Breast epithelium (tissue), 3 donors: ENCODE measurements around the gene DRG2.

Experiments used
- CTCF ChIP-seq, 3 donors: fragments of 450-650 bp; IDR thresholded peaks; one replicate each; pipeline ENCODE4 v1.5.1; 2016 to 2017; ENCODE audit warnings: antibody characterized with exemption in 3 of 3, mild to moderate bottlenecking in 3 of 3, moderate library complexity in 3 of 3
- POLR2A ChIP-seq: fragments of 450-650 bp; IDR thresholded peaks from one replicate; pipeline ENCODE4 v1.6.1; 2016; ENCODE audit warnings: antibody characterized with exemption, mild to moderate bottlenecking, moderate library complexity

GRCh38 chr17:18070861-18071340 is 16.8 kb upstream of the DRG2 start:
- TF ChIP-seq POLR2A = no peak
- TF ChIP-seq CTCF (IDR thresholded peaks at IDR 0.05) = no peak
